ENCODE measurements around the gene ST13. TPM values are rescaled to one million over a fixed set of nuclear protein-coding genes. Genes with fewer than 3 reads are reported as not detected.
"Not testable (repeated sequence)": the region's sequence is repeated elsewhere in the genome, so short reads cannot be mapped to it uniquely, and the experiment has no call there.

ST13 gene
- total and polyA plus RNA-seq, 2 of the 4 experiments (the other 2 are of a cell fraction) = 115 to 235 TPM

GRCh38 chr22:40874016-40874415, 17.6 kb upstream of the ST13 start:
- intact Hi-C loops (cut with micrococcal nuclease) = no loop called here
- Histone ChIP-seq H3K14ac (replicated peaks; ENCODE audit: low read depth, low read length) (no peak overlapping the region), H2AK5ac (ENCODE audit: low read depth, low read length) (no peak overlapping the region), H4K8ac (ENCODE audit: low read depth in 2 of 2, low read length in 2 of 2) (no peak overlapping the region), H4K91ac (ENCODE audit: insufficient read depth, low read depth, low read length) (no peak overlapping the region), H2AFZ (replicated peaks; ENCODE audit: low read length, poor library complexity) (no peak overlapping the region), H3K4me1 (ENCODE audit: control insufficient read depth, insufficient read depth, low read length) (no peaks in the 10 kb centered on the region), H2BK120ac (ENCODE audit: low read depth, low read length) (no peak overlapping the region), H3K18ac (ENCODE audit: low read depth, low read length) (no peak overlapping the region), H3K27me3 (ENCODE audit: control insufficient read depth, insufficient read depth, low read length) (no peaks in the 10 kb centered on the region), H4K20me1 (ENCODE audit: insufficient read depth, low read length) (peaks cover under 1% of the 10 kb centered on the region; the same call in 1 of the 2 replicates), H3K9me1 (ENCODE audit: insufficient read depth, low read length) (peaks cover 3% of the 10 kb centered on the region), H2BK20ac (ENCODE audit: low read depth, low read length) (no peak overlapping the region), H3K23ac (ENCODE audit: low read depth, low read length) (no peak overlapping the region), H3K4ac (ENCODE audit: low read depth, low read length) (no peak overlapping the region), H3K4me3 (ENCODE audit: insufficient read depth, low read depth, low read length) (no peak overlapping the region), H2BK15ac (ENCODE audit: low read depth, low read length) (no peak overlapping the region), H4K5ac (ENCODE audit: low read depth, low read length) (no peak overlapping the region), H3K4me2 (ENCODE audit: low read depth, low read length) (no peak overlapping the region), H3K9ac (ENCODE audit: low read depth, low read length) (no peak overlapping the region), H2AK9ac (replicated peaks; ENCODE audit: low read depth, low read length, poor library complexity) (no peak overlapping the region), H3K79me1 (ENCODE audit: low read depth in 1 of 2, low read length in 2 of 2) (peaks cover under 1 to 18% of the 10 kb centered on the region in 2 experiments; a peak in 3 of 4 replicates), H3K36me3 (ENCODE audit: control insufficient read depth, insufficient read depth, low read length) (peaks cover 13% of the 10 kb centered on the region), H3K56ac (ENCODE audit: extremely low read depth, insufficient read depth, low read length) (no peak overlapping the region), H3K27ac (ENCODE audit: insufficient read depth, low read length) (no peak overlapping the region), H3K9me3 (ENCODE audit: control insufficient read depth, insufficient read depth, low read length) (no peaks in the 10 kb centered on the region), H2BK5ac (ENCODE audit: low read depth, low read length, poor library complexity, severe bottlenecking) (no peak overlapping the region)
- ChIA-PET CTCF (interaction anchor here (0.6 kb wide), 1 partner anchor 334 kb away, joined by 5 read pairs; no protein-coding TSS in a partner anchor), POLR2A (ENCODE audit: unreplicated experiment) (no interaction called here)
- in situ Hi-C loops (cut with MboI; ENCODE audit: low sequenced_read_pairs) = no loop called here
- no CpG with 5 or more reads among the region's 3 CpGs for WGBS, 2 experiments (ENCODE audit: extremely low coverage in 2 of 2, insufficient read length in 1 of 2)
- DNase-seq (no peak), ATAC-seq (ENCODE audit: low read depth) (no peak; the same call in 1 of the 2 replicates)
- no TSS peak for BruUV-seq (replicated peaks)
- dilution Hi-C loops (cut with HindIII; ENCODE audit: low sequenced_read_pairs, unreplicated experiment) = no loop called here
- TF ChIP-seq MXI1 (IDR thresholded peaks at IDR 0.05; ENCODE audit: borderline replicate concordance, low read depth, low read length) = no peak
- peak; percentile 38; the same call in 1 of the 2 replicates for TF ChIP-seq CEBPB (IDR thresholded peaks at IDR 0.05; ENCODE audit: low read depth, low read length)

- H2BK15ac ChIP-seq (ENCODE audit: low read depth, low read length); ATAC-seq (ENCODE audit: low read depth); H2BK20ac ChIP-seq (ENCODE audit: low read depth, low read length); H2BK5ac ChIP-seq (ENCODE audit: low read depth, low read length, poor library complexity, severe bottlenecking); H2AFZ ChIP-seq (replicated peaks; ENCODE audit: low read length, poor library complexity); H2AK5ac ChIP-seq (ENCODE audit: low read depth, low read length); in situ Hi-C loops (cut with MboI; ENCODE audit: low sequenced_read_pairs); H3K18ac ChIP-seq (ENCODE audit: low read depth, low read length); dilution Hi-C loops (cut with HindIII; ENCODE audit: low sequenced_read_pairs, unreplicated experiment); DNase-seq; H3K23ac ChIP-seq (ENCODE audit: low read depth, low read length); intact Hi-C loops (cut with micrococcal nuclease); H3K9ac ChIP-seq (ENCODE audit: low read depth, low read length); CTCF ChIA-PET; H2BK120ac ChIP-seq (ENCODE audit: low read depth, low read length); H3K4me3 ChIP-seq (ENCODE audit: insufficient read depth, low read depth, low read length); H4K8ac ChIP-seq (ENCODE audit: low read depth in 2 of 2, low read length in 2 of 2); POLR2A ChIA-PET (ENCODE audit: unreplicated experiment); H3K4me1 ChIP-seq (ENCODE audit: control insufficient read depth, insufficient read depth, low read length); H3K36me3 ChIP-seq (ENCODE audit: control insufficient read depth, insufficient read depth, low read length); H2AK9ac ChIP-seq (replicated peaks; ENCODE audit: low read depth, low read length, poor library complexity); H3K27ac ChIP-seq (ENCODE audit: insufficient read depth, low read length); BruUV-seq (replicated peaks); H4K5ac ChIP-seq (ENCODE audit: low read depth, low read length); H3K14ac ChIP-seq (replicated peaks; ENCODE audit: low read depth, low read length); H4K91ac ChIP-seq (ENCODE audit: insufficient read depth, low read depth, low read length); H3K9me3 ChIP-seq (ENCODE audit: control insufficient read depth, insufficient read depth, low read length); H3K27me3 ChIP-seq (ENCODE audit: control insufficient read depth, insufficient read depth, low read length); H3K9me1 ChIP-seq (ENCODE audit: insufficient read depth, low read length); H3K4ac ChIP-seq (ENCODE audit: low read depth, low read length); H3K4me2 ChIP-seq (ENCODE audit: low read depth, low read length); H4K20me1 ChIP-seq (ENCODE audit: insufficient read depth, low read length); H3K56ac ChIP-seq (ENCODE audit: extremely low read depth, insufficient read depth, low read length): not testable (repeated sequence)
- WGBS, 2 experiments (ENCODE audit: extremely low coverage in 2 of 2, insufficient read length in 1 of 2) = 83% methylated on average over 2 of the region's 6 CpGs; no CpG with 5 or more reads in 1 of the 2 experiments
- H3K79me1 ChIP-seq (ENCODE audit: low read depth in 1 of 2, low read length in 2 of 2) = peaks cover 18 to 38% of the 10 kb centered on the region in 2 experiments
These were observed 11.9 kb upstream of the ST13 start for GRCh38 chr22:40868379-40868778.
